NCI-H446 (cell line): ENCODE data around the gene FCER1A.

ENCODE experiments used
- DNase-seq, 2 experiments: peaks; one replicate each; lab custom pipeline; 2025; lab: John Stamatoyannopoulos, UW

Gene FCER1A

GRCh38 chr1:159352436-159352835, 50.3 kb downstream of the FCER1A start:
- no peak for DNase-seq
